ENCODE results near the gene ELF2.
"Not testable (repeated sequence)": the region's sequence is repeated elsewhere in the genome, so short reads cannot be mapped to it uniquely, and the experiment has no call there.

The ELF2 gene

DNA sequence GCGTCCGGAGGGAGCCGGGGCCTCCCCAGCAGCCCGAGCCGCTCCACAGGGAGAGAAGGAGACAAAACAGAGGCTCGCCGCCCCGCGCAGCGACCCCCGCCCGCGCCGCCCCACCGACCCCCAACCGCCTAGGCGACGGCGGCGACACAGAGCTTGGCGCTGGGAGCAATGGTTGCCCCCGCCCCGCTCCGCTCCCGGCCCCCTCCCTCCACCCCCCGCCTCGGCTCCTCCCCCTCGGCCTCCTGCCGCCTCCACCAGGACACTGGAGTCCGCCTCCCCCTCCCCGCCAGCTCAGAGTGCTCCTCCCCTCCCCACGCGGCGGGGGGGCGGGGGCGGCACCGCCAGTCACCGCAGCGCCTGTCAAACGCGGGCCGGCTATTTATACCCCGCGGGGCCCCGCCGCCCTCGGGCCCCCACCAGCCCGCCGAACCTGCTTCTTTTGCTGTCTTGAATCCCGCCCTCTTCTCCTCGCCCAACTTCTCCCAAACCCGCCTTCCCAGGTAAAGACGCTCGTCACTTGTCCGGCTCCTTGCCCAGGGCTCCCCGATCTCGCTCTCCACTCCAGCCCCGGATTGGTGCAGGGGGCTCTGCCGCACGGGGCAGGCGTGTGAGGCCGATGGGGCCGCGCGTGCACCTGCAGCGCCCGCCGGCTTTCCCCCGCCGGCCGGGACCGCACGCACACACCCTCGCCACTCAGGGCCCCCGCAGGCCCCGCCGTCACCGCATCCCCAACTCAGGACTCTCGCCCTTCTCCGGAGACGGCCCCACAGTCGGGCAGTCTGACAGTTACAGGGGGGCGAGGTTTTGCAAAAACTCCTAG is at the start of gene ELF2:
TSS of gene ELF2 (minus strand) at position 170 of the 820 bp plus-strand sequence. CDS start 39,517 bp downstream, outside the sequence.
- peak; percentile 85 for DNase-seq

DNA sequence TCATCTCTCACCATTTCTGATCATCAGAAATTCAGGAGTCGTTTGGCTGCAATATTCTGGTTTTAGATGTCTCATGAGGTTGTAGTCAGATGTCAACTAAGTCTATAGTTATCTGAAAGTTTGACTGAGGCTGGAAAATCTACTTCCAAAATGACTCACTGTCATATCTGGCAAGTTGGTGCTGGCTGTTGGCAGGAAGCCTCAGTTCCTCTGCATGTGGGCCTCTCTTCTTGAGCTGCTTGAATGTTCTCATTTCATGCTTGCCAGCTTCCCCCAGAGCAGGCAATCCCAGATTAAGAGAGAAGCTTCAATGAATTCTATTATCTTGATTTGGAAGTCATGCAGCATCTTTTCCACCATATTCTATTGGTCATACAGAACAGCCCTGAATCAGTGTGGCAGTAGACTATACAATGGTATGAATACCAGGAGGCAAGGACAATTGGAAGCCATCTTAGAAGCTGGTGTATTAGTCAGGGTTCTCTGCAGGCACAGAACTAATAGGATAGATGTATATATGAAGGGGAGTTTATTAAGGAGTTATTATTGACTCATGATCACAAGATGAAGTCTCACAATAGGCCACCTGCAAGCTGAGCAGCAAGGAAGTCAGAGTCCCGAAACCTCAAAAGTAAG is 46.8 kb upstream of the ELF2 start:
- peak; percentile 62 for DNase-seq

- no peak for DNase-seq
These were observed 45.2 kb upstream of the ELF2 start for GRCh38 chr4:139222215-139222614.

DNA sequence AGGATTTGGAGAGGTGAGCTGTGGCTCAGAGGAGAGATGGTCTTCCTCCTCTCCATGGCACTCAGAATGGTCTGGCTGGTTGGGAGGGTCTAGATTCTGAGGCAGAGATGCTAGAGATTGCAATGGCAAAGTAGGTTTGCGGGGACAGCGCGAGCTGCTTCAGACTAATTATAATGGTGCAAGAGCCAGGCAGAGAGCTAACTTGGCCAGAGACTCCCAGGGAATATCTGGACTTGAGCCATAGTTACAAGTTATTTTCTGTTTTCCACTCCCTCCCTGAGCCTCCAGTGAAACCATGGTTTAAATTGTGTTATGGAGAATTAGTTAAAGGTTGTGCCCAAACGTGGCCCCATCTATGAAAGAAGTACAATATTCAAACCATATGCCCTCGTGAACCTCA is 44.7 kb upstream of the ELF2 start:
- DNase-seq = no peak

GRCh38 chr4:139219450-139220055 is 42.5 kb upstream of the ELF2 start:
- no peak for DNase-seq

DNA sequence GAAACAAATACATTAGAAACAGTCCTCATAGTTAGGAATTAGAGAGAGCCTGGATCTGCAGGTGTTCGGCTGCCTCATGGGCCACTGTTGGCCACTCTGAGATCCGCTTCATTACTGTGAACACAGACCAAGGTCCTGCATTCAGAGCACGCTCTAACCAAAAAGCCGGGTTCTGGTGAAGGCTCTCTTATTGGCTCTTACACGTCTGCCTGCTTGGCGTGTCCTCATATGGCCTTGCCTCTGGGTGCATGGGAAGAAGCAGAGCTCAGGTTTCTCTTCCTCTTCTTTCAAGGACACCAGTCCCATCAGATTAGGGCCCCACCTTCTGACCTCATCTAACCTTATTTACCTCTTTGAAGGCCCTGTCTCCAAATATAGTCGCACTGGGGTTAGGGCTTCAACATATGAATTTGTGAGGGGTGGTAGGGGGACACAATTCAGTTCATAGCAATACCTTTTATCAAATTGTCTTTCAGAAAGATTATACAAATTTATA is 37.1 kb upstream of the ELF2 start:
- no peak for DNase-seq

GRCh38 chr4:139213633-139214032 is 36.6 kb upstream of the ELF2 start:
- DNase-seq = not testable (repeated sequence)

DNA sequence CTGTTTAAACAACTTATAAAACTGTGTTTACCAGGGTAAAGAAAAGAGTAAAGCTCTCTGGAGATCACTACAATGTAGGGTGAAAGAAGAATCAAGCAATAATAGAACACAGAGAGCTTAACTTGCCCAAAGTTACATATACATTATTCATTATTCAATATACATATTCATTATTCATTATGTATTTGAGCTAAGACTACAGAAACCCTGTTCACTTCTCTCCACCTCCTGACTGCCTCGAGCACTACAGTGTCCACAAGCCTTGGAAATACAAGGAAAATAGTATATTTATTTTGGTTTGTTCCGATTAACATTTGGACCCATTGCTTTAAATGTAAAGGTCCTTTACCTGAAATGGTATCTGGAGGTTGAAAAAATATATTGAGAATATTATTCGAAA is 35.9 kb upstream of the ELF2 start:
- no peak for DNase-seq

DNA sequence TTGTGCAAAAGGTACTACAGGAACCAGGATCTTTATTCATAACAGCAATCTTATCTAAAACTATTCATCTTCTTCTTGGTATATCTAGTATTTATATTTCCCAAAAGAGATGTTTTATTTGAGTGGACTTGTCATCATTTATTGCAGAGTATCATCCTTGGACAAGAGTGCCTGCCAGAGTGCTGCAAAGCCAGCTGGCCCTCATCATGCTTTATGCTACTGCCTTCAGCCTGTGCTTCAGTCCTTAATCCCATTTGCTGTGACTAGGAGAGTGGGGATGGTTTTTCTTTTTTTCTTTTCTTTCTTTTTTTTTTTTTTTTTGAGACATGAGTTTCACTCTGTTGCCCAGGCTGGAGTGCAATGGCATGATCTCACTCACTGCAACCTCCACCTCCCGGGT is 33.5 kb upstream of the ELF2 start:
- no peak for DNase-seq

- DNase-seq = no peak
These were observed 32.5 kb upstream of the ELF2 start for GRCh38 chr4:139209470-139210063.

- peak; percentile 75 for DNase-seq
These were observed 31.5 kb upstream of the ELF2 start for GRCh38 chr4:139208404-139208945.

DNA sequence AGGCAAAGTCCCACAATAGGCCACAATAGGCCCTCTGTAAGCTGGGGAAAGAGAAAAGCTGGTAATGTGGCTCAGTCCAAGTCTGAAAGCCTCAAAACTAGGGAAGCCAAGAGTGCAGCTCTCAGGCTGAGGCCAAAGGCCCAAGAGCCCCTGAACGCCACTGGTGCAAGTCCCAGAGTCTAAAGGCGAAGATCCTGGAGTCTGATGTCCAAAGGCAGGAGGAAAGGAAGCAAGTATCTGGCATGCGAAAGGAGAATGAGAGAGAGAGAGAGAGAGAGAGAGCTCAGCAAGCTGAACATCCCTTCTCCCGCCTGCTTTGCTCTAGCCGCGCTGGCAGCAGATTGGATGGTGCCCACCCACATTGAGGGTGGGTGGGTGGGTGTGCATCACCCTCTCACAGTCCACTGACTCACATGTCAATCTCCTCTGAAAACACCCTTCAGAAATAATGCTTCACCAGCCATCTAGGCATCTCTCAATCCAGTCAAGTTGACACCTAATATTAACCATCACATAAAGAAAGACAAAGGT is 30.9 kb upstream of the ELF2 start:
- no peak for DNase-seq

DNA sequence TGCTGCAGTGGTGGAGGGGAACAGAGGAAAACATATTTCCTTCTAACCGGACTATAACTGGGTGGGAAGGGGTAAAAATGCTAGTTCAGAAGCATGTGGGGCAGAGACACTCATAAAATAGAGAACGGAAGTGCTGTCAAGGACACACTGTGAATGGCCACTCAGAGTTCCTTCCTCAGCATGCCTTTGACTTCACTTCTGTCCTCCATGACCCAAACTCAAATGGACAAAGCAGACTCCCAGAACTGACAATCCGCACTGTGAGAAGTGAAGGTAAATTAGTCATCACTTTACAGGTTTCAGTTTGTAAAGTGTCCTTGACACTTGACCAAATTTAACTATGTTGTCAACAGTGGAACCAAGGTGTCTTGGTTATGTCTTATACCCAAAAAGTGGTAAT is 30.2 kb upstream of the ELF2 start:
- DNase-seq = no peak

DNA sequence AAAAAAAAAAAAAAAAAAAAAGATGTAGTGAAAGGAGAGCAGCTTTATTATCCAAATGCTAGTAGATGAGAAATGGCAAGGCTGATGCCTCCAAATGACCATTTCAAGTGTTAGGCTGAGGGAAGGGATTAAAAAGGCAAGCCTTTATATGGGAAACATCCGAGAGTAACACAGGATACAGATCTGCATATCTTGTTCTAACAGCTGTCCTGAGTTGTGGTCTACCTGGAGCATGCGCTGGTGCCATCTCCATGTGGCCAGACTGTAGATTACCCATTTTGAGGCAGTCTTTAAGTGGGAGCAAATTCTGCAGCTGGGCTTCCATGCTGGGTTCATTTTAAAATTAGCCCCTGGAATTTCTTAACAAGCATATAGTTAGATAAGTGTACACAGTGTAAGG is 26.0 kb upstream of the ELF2 start:
- no peak for DNase-seq

GRCh38 chr4:139200506-139200905 is 23.5 kb upstream of the ELF2 start:
- no peak for DNase-seq

GRCh38 chr4:139200102-139200501 is 23.1 kb upstream of the ELF2 start:
- no peak for DNase-seq

- not testable (repeated sequence) for DNase-seq
These were observed 20.2 kb upstream of the ELF2 start for GRCh38 chr4:139197214-139197613.

GRCh38 chr4:139196462-139196861 is 19.4 kb upstream of the ELF2 start:
- no peak for DNase-seq

DNA sequence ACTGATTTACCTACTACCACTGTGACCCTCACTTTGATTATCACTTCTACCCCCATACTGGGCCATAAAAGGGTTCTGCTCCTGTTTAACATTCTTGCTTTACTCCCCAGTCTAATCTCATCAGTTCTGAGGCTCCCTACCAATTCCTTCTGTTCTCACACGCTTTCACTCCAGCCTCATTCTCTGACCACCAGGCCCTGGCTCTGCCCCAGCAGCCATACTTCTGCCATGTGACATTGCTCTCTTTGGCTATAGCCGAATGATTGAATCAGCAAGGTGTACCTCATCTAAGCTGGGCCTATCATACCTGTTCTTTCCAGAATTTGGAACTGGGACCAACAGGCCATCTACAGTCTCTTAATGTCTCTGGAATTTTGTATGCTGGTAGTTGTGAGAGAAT is 14.4 kb upstream of the ELF2 start:
- DNase-seq = no peak

GRCh38 chr4:139189972-139190371 is 13.0 kb upstream of the ELF2 start:
- DNase-seq = no peak

DNA sequence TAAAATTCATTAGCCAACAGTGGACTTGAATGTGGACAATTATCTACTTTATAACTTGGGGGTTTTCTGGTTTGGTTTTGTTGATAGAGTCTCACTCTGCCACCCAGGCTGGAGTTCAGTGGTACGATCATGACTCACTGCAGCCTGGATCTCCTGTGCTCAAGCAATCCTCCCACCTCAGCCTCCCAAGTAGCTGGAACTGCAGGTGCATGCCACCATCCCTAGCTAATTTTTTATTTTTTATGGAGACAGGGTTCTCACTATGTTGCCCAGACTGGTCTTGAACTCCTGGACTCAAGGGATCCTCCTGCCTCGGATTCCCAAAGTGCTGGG is 12.4 kb upstream of the ELF2 start:
- no peak for DNase-seq

GRCh38 chr4:139188648-139189416 is 11.8 kb upstream of the ELF2 start:
- no peak for DNase-seq

Measured in fibroblast of upper back skin (primary cell).